ENCODE results near the gene ATP11A. TPM values are rescaled to one million over a fixed set of nuclear protein-coding genes. Genes with fewer than 3 reads are reported as not detected.

The ATP11A gene
- polyA plus RNA-seq, 4 donors: 34.2 to 64.6 (median 47.8) TPM

- DNase-seq (ENCODE audit: low read depth in 4 of 4, low spot score in 2 of 4): no peak
Measured at GRCh38 chr13:112735791-112736190, 46.0 kb downstream of the ATP11A start.

GRCh38 chr13:112737294-112737693 is 47.5 kb downstream of the ATP11A start:
- no peak for DNase-seq (ENCODE audit: low read depth in 4 of 4, low spot score in 2 of 4)

- DNase-seq (ENCODE audit: low read depth in 4 of 4, low spot score in 2 of 4): no peak
Measured at GRCh38 chr13:112738606-112739005, 48.8 kb downstream of the ATP11A start.

GRCh38 chr13:112740502-112741131 is 50.8 kb downstream of the ATP11A start:
- DNase-seq (ENCODE audit: low read depth in 4 of 4, low spot score in 2 of 4): no peak

DNA sequence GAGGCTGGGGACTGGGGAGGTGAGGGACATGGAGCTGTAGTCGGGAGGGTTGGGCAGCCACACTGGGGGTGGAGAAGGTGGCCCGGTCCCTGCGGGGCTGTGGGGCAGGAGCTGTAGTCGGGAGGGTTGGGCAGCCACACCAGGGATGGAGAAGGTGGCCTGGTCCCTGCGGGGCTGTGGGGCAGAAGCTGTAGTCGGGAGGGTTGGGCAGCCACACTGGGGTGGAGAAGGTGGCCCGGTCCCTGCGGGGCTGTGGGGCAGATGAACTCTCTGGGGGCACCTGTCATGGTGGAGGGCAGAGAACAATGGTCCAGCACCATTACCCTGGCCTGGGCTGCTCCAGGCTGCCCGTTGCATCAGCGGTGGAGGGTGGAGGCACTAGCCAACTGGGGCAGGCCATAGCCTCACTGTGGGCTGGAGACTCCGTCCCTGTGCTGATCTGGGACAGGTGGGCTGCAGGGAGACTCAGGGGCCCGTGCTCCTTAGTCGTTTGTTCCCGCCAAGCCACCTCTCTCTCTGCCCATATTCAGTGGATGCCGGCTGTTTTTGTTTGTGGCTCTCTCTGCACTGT is 51.4 kb downstream of the ATP11A start:
- no peak for DNase-seq (ENCODE audit: low read depth in 4 of 4, low spot score in 2 of 4)

DNA sequence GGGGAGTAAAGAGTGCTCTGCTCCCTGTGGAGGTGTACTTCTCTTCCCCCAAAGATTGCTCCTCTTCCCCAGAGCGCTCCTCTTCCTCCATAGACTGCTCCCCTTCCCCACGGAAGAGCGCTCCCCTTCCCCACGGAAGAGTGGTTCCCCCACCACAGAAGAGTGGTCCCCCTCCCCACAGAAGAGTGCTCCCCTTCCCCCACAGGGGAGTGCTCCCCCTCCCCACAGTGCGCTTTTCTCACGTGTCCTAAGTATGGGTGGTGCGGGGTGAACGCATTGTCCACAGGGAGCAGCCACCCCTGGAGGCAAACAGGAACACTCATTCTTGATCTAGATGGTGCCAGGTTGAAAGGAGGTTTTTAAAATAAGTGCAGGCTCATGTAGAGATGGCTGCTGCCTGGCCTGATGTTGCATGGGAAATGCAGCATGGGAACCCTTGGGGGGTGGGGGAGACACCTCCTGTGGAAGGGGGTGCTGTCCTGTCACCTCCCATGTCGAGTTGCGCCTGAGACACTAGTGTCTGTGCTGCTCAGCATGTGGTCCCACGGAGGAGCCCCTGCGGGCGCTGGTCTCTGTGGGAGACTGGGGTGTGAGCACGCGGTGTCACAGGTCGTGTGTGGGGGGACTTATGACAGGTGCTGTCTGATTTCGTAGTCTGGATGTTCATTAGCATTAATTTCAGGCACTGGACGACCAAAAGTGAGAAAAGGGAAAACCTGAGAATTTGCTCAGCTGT is 52.2 kb downstream of the ATP11A start:
- no peak for DNase-seq (ENCODE audit: low read depth in 4 of 4, low spot score in 2 of 4)

DNA sequence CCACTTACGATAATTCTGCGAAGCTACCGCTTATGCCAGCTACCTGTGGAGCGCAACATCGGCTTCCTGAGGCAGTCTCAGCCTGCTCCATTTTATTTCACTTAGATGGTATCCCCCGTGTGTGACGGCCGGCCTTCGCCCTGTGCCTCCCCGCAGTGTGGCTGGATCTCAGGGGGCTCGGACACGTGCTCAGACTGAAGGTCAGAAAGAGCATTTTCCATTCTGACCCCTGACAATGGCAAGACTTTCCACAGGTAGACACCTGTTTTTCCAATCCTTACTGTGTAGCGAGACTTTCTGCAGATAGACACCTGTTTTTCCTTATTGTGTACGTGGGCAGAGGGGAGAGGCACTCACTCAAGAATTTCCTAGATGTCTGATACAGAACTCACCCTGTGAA is 52.7 kb downstream of the ATP11A start:
- DNase-seq (ENCODE audit: low read depth in 4 of 4, low spot score in 2 of 4): no peak

DNA sequence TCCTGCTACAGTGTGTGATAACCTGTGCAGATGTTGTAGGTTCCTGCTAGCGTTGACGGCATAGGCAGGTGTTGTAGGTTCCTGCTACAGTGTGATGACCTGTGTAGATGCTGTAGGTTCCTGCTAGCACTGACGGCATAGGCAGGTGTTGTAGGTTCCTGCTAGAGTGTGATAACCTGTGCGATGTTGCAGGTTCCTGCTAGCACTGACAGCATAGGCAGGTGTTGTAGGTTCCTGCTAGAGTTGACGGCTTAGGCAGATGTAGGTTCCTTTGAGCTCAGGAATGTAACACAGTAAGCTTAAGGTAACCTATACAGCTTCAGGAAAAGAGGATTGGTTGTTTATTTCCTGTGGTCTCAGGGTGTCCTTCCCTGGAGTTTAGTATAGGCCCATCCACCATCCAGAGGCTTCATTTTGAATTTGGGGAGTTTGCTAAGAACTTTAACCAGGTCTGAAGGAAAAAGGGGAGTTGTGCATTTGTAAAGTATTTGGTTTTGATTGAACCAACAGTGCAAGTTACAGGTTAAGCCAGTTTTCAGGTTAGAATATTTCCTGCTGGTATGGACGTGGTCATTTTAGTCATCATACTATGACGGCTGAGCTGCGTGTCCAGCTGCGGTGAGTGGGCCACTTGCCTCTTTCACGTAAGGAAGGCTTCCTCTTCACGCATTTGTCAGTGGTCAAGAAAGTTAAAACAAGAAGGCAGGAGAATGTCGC is 53.8 kb downstream of the ATP11A start:
- DNase-seq (ENCODE audit: low read depth in 4 of 4, low spot score in 2 of 4): no peak

DNA sequence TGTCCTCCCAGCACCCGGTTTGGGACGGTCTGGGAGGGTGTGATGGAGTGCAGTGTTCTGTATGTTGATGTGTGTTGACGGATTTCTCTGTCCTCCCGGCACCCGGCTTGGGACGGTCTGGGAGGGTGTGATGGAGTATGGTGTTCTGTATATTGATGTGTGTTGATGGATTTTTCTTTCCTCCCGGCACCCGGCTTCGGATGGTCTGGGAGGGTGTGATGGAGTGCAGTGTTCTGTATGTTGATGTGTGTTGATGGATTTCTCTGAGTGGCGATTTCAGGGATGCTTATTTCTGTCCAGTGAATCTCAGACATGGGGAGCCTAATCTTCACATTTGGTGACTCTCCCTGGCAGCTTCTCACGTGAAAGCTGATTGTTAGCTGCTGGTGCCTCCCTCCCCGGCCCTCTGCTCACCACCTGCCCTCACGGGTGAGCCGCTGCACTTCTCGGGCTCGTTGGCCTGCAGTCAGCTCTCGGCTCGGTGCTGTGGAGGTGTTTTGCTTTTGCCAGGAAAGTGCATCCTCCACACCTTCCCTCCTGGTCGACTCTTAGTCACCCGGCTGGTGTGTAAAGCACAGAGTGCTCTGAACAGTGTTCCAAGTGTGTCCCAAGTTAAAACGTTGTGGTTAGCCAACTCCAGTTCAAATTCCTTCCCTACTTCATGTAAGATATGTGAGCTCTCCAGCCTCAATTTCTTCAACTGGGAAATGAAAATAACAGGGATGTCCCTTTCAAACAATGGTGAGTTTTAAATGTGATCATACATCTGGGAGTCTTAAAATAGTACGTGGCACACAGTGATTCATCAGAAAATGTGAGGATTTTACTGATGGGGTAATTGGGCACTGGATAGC is 54.6 kb downstream of the ATP11A start:
- no peak for DNase-seq (ENCODE audit: low read depth in 4 of 4, low spot score in 2 of 4)

- DNase-seq (ENCODE audit: low read depth in 4 of 4, low spot score in 2 of 4): no peak
Measured at GRCh38 chr13:112746044-112746443, 56.2 kb downstream of the ATP11A start.

GRCh38 chr13:112747256-112747655 is 57.4 kb downstream of the ATP11A start:
- no peak for DNase-seq (ENCODE audit: low read depth in 4 of 4, low spot score in 2 of 4)

- DNase-seq (ENCODE audit: low read depth in 4 of 4, low spot score in 2 of 4): no peak
Measured at GRCh38 chr13:112748947-112749735, 59.3 kb downstream of the ATP11A start.

GRCh38 chr13:112750570-112750969 is 60.7 kb downstream of the ATP11A start:
- DNase-seq (ENCODE audit: low read depth in 4 of 4, low spot score in 2 of 4): no peak

DNA sequence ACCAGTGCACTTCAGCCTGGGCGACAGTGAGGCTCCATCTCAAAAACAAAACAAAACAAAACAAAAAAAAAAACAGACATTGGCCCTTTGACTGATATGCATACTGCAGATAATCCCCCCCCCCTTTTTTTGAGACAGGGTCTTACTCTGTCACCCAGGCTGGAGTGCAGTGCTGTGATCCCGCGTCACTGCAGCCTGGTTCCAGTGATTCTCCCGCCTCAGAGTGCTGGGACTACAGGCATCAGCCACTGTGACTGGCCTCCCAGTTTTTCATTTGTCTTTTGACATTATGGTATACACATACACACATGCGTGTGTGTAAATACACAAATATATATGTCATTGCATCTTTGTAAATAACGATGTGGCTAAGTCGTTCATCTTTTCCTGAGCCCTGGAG is 61.8 kb downstream of the ATP11A start:
- no peak for DNase-seq (ENCODE audit: low read depth in 4 of 4, low spot score in 2 of 4)

DNA sequence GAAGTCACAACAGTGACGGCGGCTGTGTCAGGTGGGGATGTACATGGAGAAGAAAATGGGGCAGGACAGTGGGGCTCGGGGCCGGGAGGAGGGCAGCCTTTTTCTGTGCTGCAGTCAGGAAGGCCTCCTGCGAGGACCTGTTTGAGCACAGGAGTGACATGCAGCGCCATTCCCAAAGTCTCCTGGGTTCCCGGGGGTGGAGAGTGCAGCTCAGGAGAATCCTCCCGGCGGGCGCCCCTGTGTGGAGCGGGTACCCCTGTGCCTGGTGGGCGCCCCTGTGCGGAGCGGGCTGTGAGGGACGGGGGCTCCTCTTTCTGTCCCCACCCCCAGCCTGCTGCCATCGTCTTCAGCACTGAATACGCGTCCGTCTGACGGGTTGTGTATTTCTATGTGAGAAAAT is 62.4 kb downstream of the ATP11A start:
- no peak for DNase-seq (ENCODE audit: low read depth in 4 of 4, low spot score in 2 of 4)

DNA sequence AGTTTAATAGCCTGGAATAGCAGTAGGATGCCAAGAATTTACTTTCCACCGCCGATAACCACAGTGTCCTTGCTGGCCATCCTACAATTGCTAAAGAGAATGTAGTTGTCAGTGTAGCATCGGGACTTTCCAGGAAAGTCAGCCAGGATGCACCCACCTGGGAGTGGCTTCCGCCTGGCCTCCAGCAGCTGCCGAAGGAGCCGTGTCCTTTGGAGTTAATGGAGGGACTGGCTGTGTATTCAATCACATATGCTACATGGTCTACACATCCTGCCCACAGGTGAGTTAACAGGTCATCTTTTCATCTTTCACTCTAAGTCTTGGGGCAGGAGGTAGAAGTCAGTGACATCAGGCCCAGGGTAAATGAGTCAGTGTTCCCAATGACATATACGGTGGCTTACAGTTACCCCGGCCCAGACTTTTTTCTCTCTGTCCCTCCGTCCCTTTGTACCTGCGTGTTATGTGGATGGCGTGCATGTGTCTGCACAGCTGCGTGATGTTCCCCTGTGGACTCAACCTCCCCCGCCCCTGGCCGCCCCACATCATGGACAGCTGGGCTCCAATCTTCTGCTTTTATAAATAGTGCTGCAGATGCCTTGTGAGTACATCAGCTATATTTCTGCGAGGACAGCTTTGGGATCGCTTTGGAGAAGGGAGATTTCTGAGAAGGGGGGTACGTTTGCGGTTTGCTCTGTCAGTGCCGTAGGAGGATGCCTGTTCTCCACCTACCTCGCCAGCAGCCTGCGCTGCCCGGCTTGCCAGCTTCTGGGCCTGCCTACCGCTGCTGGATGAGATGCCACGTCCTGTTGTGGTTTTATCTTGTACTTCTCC is 63.1 kb downstream of the ATP11A start:
- no peak for DNase-seq (ENCODE audit: low read depth in 4 of 4, low spot score in 2 of 4)

DNA sequence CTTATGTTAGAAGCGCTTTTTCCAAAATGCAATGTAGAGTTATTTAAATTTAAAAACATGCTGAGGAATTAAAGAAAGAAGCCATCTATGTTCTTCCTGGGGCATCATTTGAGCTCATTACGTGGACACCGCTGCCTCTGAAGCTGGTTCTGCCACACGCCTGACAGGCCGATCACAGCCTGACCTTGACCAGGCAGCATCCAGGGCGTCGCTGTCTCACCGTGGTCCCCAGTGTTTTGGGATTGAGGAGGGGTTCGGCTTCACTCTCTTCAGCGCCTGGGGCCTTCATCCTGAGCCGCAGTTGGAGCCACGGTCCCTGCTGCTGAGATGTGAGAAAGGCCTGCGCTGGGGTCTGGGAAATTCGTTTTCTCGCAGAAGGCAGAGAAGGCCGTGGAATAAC is 64.0 kb downstream of the ATP11A start:
- DNase-seq (ENCODE audit: low read depth in 4 of 4, low spot score in 2 of 4): no peak

DNA sequence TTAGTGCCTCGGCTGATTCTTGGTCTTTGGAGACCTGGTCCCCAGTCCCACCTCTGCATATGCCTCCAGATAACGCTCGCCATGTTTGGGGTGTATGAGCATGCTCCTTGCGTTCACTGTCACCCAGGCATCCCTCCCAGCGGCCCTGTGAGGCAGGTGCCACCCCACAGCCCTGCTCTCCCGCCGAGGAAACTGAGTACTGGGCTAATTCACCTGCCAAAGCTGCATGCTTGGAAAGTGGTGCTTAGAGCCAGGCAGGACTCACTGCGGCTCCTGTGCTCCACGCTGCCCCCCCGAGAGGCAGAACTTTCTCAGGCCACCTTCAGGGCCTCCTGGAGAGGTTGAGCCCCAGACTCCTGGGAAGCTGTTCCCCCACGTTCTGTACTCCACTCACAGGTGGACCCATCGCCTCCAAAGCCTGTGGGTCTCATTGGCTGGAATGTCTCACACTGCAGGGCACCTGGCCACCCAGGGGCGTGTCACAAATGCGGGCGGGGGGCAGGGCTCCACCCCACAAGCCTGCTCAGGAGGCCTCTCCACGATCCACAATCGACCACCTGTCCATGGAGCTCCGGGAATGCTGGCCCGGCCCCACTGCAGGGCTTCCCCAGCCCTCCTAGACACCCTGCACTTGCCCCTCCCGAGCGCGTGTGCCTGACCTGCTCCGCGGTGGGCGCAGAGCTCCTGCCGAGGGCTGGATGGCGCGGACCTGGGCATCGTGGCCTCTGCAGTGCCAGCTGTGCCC is 64.6 kb downstream of the ATP11A start:
- no peak for DNase-seq (ENCODE audit: low read depth in 4 of 4, low spot score in 2 of 4)
